Measurements from ENCODE around the gene AMOTL1. TPM values are rescaled to one million over a fixed set of nuclear protein-coding genes. Genes with fewer than 3 reads are reported as not detected.

AMOTL1 gene
- total RNA-seq, 1 donor from 2014 or later, result 32.6 TPM

DNA sequence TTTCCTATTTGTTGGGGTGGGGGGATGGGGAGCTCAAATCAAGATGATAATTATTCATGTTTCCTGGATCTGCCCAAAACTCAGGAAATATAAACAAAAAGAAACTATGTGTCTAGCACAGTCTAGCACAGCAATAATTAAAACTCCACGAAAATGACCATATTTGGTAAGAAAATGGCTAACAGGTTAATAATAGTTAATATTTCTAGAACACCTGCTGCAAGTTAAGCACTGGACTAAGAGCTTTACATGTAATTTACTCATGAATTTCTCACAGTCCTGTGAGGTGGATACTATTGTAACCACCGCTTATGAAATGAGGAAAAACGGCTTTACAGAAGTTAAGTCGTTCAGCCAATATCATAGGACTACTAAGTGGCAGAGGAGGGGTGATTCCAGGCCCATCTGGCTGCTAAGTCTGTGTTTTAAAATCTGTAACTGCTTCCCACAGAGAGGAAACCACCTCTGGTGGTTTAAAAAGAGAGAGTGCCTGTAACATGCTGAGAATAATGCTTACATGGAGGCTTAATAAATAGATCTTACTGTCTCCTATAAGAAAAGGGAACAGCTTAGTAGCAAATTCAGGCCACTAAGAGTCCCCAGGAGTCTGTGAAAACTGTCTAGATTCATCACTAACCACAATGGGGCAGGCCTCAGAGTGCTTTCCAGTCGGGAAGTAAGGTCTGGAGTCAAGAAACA, 11.0 kb upstream of the AMOTL1 start:
- no peak for DNase-seq (ENCODE audit: low spot score in 2 of 2)
- intact Hi-C loops (cut with DNase I), result no loop called here
- H3K4me3 ChIP-seq, result no peak overlapping the region
- no peaks in the 10 kb centered on the region for H3K36me3 ChIP-seq
- TF ChIP-seq, protein P1, sequence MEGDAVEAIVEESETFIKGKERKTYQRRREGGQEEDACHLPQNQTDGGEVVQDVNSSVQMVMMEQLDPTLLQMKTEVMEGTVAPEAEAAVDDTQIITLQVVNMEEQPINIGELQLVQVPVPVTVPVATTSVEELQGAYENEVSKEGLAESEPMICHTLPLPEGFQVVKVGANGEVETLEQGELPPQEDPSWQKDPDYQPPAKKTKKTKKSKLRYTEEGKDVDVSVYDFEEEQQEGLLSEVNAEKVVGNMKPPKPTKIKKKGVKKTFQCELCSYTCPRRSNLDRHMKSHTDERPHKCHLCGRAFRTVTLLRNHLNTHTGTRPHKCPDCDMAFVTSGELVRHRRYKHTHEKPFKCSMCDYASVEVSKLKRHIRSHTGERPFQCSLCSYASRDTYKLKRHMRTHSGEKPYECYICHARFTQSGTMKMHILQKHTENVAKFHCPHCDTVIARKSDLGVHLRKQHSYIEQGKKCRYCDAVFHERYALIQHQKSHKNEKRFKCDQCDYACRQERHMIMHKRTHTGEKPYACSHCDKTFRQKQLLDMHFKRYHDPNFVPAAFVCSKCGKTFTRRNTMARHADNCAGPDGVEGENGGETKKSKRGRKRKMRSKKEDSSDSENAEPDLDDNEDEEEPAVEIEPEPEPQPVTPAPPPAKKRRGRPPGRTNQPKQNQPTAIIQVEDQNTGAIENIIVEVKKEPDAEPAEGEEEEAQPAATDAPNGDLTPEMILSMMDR (IDR thresholded peaks at IDR 0.05), result no peak
- no peak overlapping the region for H3K27ac ChIP-seq
- H3K4me1 ChIP-seq, result no peaks in the 10 kb centered on the region
- no peaks in the 10 kb centered on the region for H3K9me3 ChIP-seq
- no peaks in the 10 kb centered on the region for H3K27me3 ChIP-seq

DNA sequence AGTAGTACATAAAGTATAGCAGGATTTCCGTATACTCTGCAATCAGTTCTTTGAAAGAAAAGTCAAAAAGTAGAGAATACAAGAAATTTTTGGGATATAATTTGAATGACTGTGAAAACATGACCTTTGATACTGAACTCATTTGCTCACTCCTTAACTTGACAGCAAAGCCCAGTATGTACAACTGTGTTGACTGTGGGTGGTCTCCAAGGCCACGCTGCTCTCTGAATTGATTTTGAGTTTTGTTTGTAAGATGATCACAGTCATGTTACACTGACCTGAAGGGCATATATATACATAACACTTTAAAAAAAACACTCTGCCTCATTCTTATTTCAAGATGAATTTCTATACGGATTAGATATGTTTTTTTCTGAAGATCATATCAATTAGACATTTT, 9.5 kb upstream of the AMOTL1 start:
- no peaks in the 10 kb centered on the region for H3K9me3 ChIP-seq
- no peak for DNase-seq (ENCODE audit: low spot score in 2 of 2)
- no peak overlapping the region for H3K27ac ChIP-seq
- no peaks in the 10 kb centered on the region for H3K4me1 ChIP-seq
- intact Hi-C loops (cut with DNase I), result no loop called here
- TF ChIP-seq, protein P1 (IDR thresholded peaks at IDR 0.05), result no peak
- H3K4me3 ChIP-seq, result no peak overlapping the region
- H3K27me3 ChIP-seq, result no peaks in the 10 kb centered on the region
- no peaks in the 10 kb centered on the region for H3K36me3 ChIP-seq

DNA sequence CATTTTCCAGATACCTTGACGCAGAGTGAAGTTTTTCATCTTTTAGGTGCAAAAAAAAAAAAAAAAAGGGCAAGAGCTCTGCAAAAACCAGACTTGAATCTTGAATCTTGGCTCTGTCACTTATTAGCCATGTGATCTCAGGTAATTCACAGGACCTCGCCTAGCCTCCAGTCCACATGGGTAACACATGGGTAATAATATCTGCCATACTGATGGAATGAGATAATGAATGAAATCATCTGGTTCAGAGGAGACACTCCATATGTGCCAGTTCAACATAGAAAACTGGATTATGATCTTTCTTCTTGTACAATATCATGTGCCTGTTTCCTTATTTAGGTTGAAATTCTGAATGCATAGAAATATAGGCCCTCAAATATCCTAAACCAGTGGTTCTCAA, 8.6 kb upstream of the AMOTL1 start:
- intact Hi-C loops (cut with DNase I), result no loop called here
- Histone ChIP-seq H3K36me3 (no peaks in the 10 kb centered on the region), H3K27ac (no peak overlapping the region), H3K4me1 (no peaks in the 10 kb centered on the region), H3K4me3 (no peak overlapping the region), H3K27me3 (no peaks in the 10 kb centered on the region), H3K9me3 (no peaks in the 10 kb centered on the region)
- DNase-seq (ENCODE audit: low spot score in 2 of 2), result no peak
- TF ChIP-seq, protein P1 (IDR thresholded peaks at IDR 0.05), result no peak

DNA sequence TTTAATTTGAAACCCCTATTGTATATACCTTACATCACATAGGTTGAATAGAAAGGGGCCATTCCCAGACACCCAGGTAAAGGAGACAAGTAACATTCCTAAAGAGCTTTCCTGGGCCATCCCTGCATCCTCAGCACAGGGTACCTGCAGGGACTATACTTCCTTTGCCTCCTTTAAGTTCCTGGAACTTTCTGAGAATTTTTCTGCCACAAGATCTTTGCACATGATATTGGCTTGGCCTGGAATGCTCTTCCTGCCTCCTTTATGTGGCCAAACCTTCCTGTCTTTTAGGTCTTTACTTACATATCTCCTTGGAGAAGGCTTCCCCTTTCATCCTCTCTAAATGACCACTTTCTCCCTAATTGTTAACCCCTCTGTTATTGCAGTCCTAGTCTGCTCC, 7.9 kb upstream of the AMOTL1 start:
- no peak overlapping the region for H3K27ac ChIP-seq
- intact Hi-C loops (cut with DNase I), result loop anchor here (10.0 kb wide), 3 partner anchors 135 to 215 kb away; partner anchors contain the start of genes CWC15, FUT4 and KDM4D
- TF ChIP-seq, protein P1 (IDR thresholded peaks at IDR 0.05), result no peak
- no peaks in the 10 kb centered on the region for H3K4me1 ChIP-seq
- no peak for DNase-seq (ENCODE audit: low spot score in 2 of 2)
- H3K4me3 ChIP-seq, result no peak overlapping the region
- H3K9me3 ChIP-seq, result no peaks in the 10 kb centered on the region
- no peaks in the 10 kb centered on the region for H3K36me3 ChIP-seq
- no peaks in the 10 kb centered on the region for H3K27me3 ChIP-seq

DNA sequence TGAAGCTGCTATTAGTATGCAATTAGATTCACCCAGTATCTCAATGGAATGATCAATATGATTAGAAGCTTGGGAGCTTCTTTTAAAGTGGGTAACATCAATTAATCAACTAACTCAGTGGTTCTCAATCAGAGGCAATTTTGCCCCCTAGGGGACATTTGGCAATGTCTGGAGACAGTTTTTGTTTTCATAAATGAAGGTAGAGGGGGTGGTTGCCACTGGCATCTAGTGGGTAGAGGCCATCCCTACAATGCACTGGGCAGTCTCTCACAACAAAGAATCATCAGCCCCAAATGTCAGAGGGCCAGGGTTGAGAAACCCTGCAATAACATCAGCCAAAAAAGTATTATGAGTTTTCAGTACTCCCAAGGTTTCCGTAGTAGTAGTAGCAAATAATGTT, 5.9 kb upstream of the AMOTL1 start:
- H3K27ac ChIP-seq, result no peak overlapping the region
- intact Hi-C loops (cut with DNase I), result loop anchor here (10.0 kb wide), 3 partner anchors 137 to 217 kb away; partner anchors contain the start of genes CWC15, FUT4 and KDM4D

More for the DNA sequence above, 5.9 kb upstream of the AMOTL1 start:
- Histone ChIP-seq H3K4me3 (no peak overlapping the region), H3K4me1 (peaks cover 0 to 2% of the 10 kb centered on the region in 2 donors), H3K36me3 (no peaks in the 10 kb centered on the region), H3K27me3 (no peaks in the 10 kb centered on the region), H3K9me3 (no peaks in the 10 kb centered on the region)
- DNase-seq (ENCODE audit: low spot score in 2 of 2), result no peak
- TF ChIP-seq, protein P1 (IDR thresholded peaks at IDR 0.05), result peak in 1 of 3 experiments; percentile 8
